Stimulated activated CD8-positive, alpha-beta memory T cell treated with anti-CD3 and anti-CD28 coated beads, Interleukin-15, amount 100 ng/mL, for 1 hour (primary cell): ENCODE data around the gene GYPE.
"Not testable (repeated sequence)": the region's sequence is repeated elsewhere in the genome, so short reads cannot be mapped to it uniquely, and the experiment has no call there.

ENCODE experiments used
- DNase-seq: peaks from one replicate; pipeline ENCODE4 v3.0.0-alpha.2; 2020; ENCODE audit warnings: low read depth

GYPE gene

GRCh38 chr4:143869925-143870324, 35.4 kb downstream of the GYPE start:
- DNase-seq = not testable (repeated sequence)

- not testable (repeated sequence) for DNase-seq
Observed at GRCh38 chr4:143862716-143863115, 42.6 kb downstream of the GYPE start.

GRCh38 chr4:143858456-143858855, 46.9 kb downstream of the GYPE start:
- no peak for DNase-seq

- not testable (repeated sequence) for DNase-seq
Observed at GRCh38 chr4:143857391-143858336, 47.7 kb downstream of the GYPE start.

GRCh38 chr4:143856017-143856557, 49.3 kb downstream of the GYPE start:
- not testable (repeated sequence) for DNase-seq

GRCh38 chr4:143854645-143855044, 50.7 kb downstream of the GYPE start:
- not testable (repeated sequence) for DNase-seq

- DNase-seq = not testable (repeated sequence)
Observed at GRCh38 chr4:143849296-143849695, 56.1 kb downstream of the GYPE start.

GRCh38 chr4:143843506-143843832, 61.9 kb downstream of the GYPE start:
- not testable (repeated sequence) for DNase-seq

- DNase-seq = not testable (repeated sequence)
Observed at GRCh38 chr4:143842624-143843505, 62.5 kb downstream of the GYPE start.

- DNase-seq = not testable (repeated sequence)
Observed at GRCh38 chr4:143839413-143839812, 65.9 kb downstream of the GYPE start.

- not testable (repeated sequence) for DNase-seq
Observed at GRCh38 chr4:143834196-143834595, 71.2 kb downstream of the GYPE start.

- not testable (repeated sequence) for DNase-seq
Observed at GRCh38 chr4:143833676-143834075, 71.7 kb downstream of the GYPE start.

- not testable (repeated sequence) for DNase-seq
Observed at GRCh38 chr4:143830576-143830975, 74.8 kb downstream of the GYPE start.

- DNase-seq = not testable (repeated sequence)
Observed at GRCh38 chr4:143829239-143829620, 76.1 kb downstream of the GYPE start.
